HEK293T (cell line): ENCODE results near the gene PSG3.
"Not testable (repeated sequence)": the region's sequence is repeated elsewhere in the genome, so short reads cannot be mapped to it uniquely, and the experiment has no call there.

ENCODE experiments used
- FOXK2 ChIP-seq: fragments of 450-650 bp; IDR thresholded peaks from 2 replicates; pipeline ENCODE4 v1.6.1; 2016; ENCODE audit warnings: mild to moderate bottlenecking
- L3MBTL2 ChIP-seq: fragments of 450-650 bp; conservative IDR thresholded peaks from 2 replicates; pipeline ENCODE4 v1.6.1; 2016; ENCODE audit warnings: mild to moderate bottlenecking
- ZNF384 ChIP-seq: fragments of 450-650 bp; IDR thresholded peaks from 2 replicates; pipeline ENCODE4 v1.6.1; 2016

DNA sequence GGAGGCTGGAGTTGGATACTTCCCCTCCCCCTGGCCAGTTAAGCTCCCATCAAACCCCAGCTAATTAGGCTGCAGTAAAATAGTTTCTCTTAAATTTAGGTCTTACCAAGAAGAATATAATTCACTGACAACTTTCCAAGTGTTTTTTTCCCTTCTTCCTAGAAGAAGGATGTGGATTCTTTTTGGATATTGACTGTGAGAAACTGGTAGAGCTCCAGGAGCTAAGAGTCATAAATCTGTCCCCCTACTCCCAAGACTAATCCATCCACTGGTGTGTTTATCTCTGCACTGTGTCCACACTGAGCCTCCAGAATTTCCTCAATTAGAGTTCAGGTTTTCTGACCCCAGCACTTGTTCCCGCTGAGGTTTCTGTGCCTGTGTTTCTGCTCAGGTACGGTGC is 47.5 kb upstream of the PSG3 start:
- TF ChIP-seq ZNF384, FOXK2, L3MBTL2: not testable (repeated sequence)
